HepG2 (cell line): Measurements from ENCODE around the gene STARD8. TPM values are rescaled to one million over a fixed set of nuclear protein-coding genes. Genes with fewer than 3 reads are reported as not detected.
A peak's percentile ranks its signal among the peaks of the same experiment; 100 is the strongest.

Source experiments
- ATAC-seq: fragments of 200-7000 bp; cut with Tn5 transposase; 3 replicates; pipeline ENCODE4 v1.9.1; 2020; ENCODE audit warnings: mild to moderate bottlenecking, moderate library complexity
- BruUV-seq: library from RNA; stranded (reverse); fragments of 400-500 nt; replicated peaks from 2 replicates; lab custom pipeline; 2021; lab: Mats Ljungman, UMichigan
- CTCF ChIA-PET: fragments of 300-600 bp; formaldehyde crosslinking; extraction: SDS; loops from one replicate; lab custom pipeline; 2021; ENCODE audit warnings: low total read pairs, inconsistent platforms, low intra/inter-chr PET ratio; lab: Yijun Ruan, JAX
- POLR2A ChIA-PET: fragments of 350-600 bp; sonication (Branson Sonifier 250); formaldehyde crosslinking; loops from one replicate; lab custom pipeline; 2020; ENCODE audit warnings: antibody characterized with exemption, inconsistent platforms; lab: Yijun Ruan, JAX
- DNase-seq: peaks from one replicate; pipeline ENCODE4 v3.0.0-alpha.2; 2015; ENCODE audit warnings: low spot score
- FAIRE-seq: peaks from 3 replicates; lab custom pipeline; 2011; peaks lifted over from hg19 to GRCh38; lab: Jason Lieb, UNC
- H2AFZ ChIP-seq: one replicate; pipeline ENCODE4 v1.6.1; 2011; ENCODE audit warnings: low read length, inconsistent platforms
- H3K27ac ChIP-seq: fragments of 300-600 bp; 3 replicates; pipeline ENCODE4 v1.8.0; 2011; ENCODE audit warnings: mixed run types, mild to moderate bottlenecking, mixed read lengths, low read length, inconsistent platforms; ENCODE audit not compliant: insufficient read depth; ENCODE audit errors: extremely low read length
- H3K27me3 ChIP-seq, 2 experiments: fragments of 200-600 bp in 1 of 2; 2 replicates in 1 of 2; 3 replicates in 1 of 2; pipeline versions ENCODE4 v1.6.0 to v1.8.0; 2011; ENCODE audit warnings: low read length in 2 of 2, mild to moderate bottlenecking in 2 of 2, moderate library complexity in 2 of 2, inconsistent platforms in 1 of 2; ENCODE audit not compliant: insufficient read depth in 2 of 2, control insufficient read depth in 1 of 2
- H3K36me3 ChIP-seq, 2 experiments: fragments of 200-600 bp in 1 of 2; replicated peaks in 1 of 2; 2 replicates in 1 of 2; 3 replicates in 1 of 2; pipeline versions ENCODE4 v1.5.1 to v1.8.0; 2011; ENCODE audit warnings: low read length in 2 of 2, inconsistent platforms in 1 of 2; ENCODE audit not compliant: insufficient read depth in 2 of 2, control insufficient read depth in 1 of 2
- H3K4me1 ChIP-seq: 2 replicates; pipeline ENCODE4 v1.5.1; 2012; ENCODE audit warnings: low read length, inconsistent platforms; ENCODE audit not compliant: insufficient read depth
- H3K4me2 ChIP-seq: 2 replicates; pipeline ENCODE4 v1.6.0; 2011; ENCODE audit warnings: low read depth, low read length, inconsistent platforms
- H3K4me3 ChIP-seq, 3 experiments: fragments of 200-600 bp in 1 of 3; sonication (generic), shearing (Covaris generic) in 1 of 3; replicated peaks in 1 of 3; 2 replicates each; pipeline ENCODE4 v1.5.1; 2011 to 2016; ENCODE audit warnings: low read length in 3 of 3, inconsistent platforms in 2 of 3, low read depth in 2 of 3, mild to moderate bottlenecking in 2 of 3, control low read depth in 1 of 3, mixed read lengths in 1 of 3; ENCODE audit not compliant: insufficient read depth in 1 of 3
- H3K79me2 ChIP-seq: one replicate; pipeline ENCODE4 v1.6.1; 2011; ENCODE audit warnings: low read length, inconsistent platforms; ENCODE audit not compliant: insufficient read depth
- H3K9ac ChIP-seq: 2 replicates; pipeline ENCODE4 v1.6.0; 2011; ENCODE audit warnings: mild to moderate bottlenecking, low read depth, low read length, inconsistent platforms; ENCODE audit not compliant: insufficient read depth
- H3K9me3 ChIP-seq: 2 replicates; pipeline ENCODE4 v1.5.1; 2012; ENCODE audit warnings: mild to moderate bottlenecking, low read length
- H4K20me1 ChIP-seq: 2 replicates; pipeline ENCODE4 v1.6.0; 2011; ENCODE audit warnings: inconsistent platforms, mild to moderate bottlenecking, low read length, moderate library complexity; ENCODE audit not compliant: insufficient read depth
- MED1 ChIP-seq: sonication (generic); formaldehyde crosslinking; IDR thresholded peaks from 2 replicates; pipeline ENCODE4 v1.4.0; 2020; ENCODE audit warnings: missing genetic modification reagents
- MTF1 ChIP-seq: sonication (generic); formaldehyde crosslinking; IDR thresholded peaks from 2 replicates; pipeline ENCODE4 v1.5.0; 2020; ENCODE audit warnings: missing genetic modification reagents
- MYNN ChIP-seq: sonication (generic); formaldehyde crosslinking; IDR thresholded peaks from 2 replicates; pipeline ENCODE4 v1.4.0; 2020; ENCODE audit warnings: mild to moderate bottlenecking, low read depth, missing genetic modification reagents
- NFE2L1 ChIP-seq: sonication (generic); formaldehyde crosslinking; IDR thresholded peaks from 2 replicates; pipeline ENCODE4 v1.4.0; 2020; ENCODE audit warnings: missing genetic modification reagents, mild to moderate bottlenecking, borderline replicate concordance
- RCOR2 ChIP-seq: IDR thresholded peaks from 2 replicates; pipeline ENCODE4 v1.6.1; 2016; ENCODE audit warnings: missing biosample characterization, missing genetic modification reagents
- TOPORS ChIP-seq: sonication (generic); formaldehyde crosslinking; IDR thresholded peaks from 2 replicates; pipeline ENCODE4 v1.8.0; 2023; ENCODE audit warnings: mild to moderate bottlenecking, missing genetic modification reagents
- ZNF333 ChIP-seq: sonication (generic); formaldehyde crosslinking; IDR thresholded peaks from 2 replicates; pipeline ENCODE4 v1.4.0; 2020; ENCODE audit warnings: mild to moderate bottlenecking, missing genetic modification reagents, borderline replicate concordance
- ZNF501 ChIP-seq: sonication (generic); formaldehyde crosslinking; IDR thresholded peaks from 2 replicates; pipeline ENCODE4 v1.5.1; 2020; ENCODE audit warnings: mild to moderate bottlenecking, moderate library complexity, missing genetic modification reagents
- ZNF781 ChIP-seq: sonication (generic); formaldehyde crosslinking; IDR thresholded peaks from 2 replicates; pipeline ENCODE4 v1.5.1; 2020; ENCODE audit warnings: borderline replicate concordance, mild to moderate bottlenecking, missing genetic modification reagents; ENCODE audit errors: not compliant biosample characterization
- WGBS: methylation state at CpG from one replicate; pipeline ENCODE4 v1.1.6; 2017; ENCODE audit warnings: low lambda C conversion rate; 5-methylcytosine and 5-hydroxymethylcytosine counted together
- in situ Hi-C: cut with HindIII; loops from 2 replicates; pipeline ENCODE4 v1.10.0; 2017; ENCODE audit warnings: low pct_unique_long_range_greater_than_20kb; ENCODE audit not compliant: extremely low pct_ligation_motif_present
- intact Hi-C: fragments of 100-400 bp; cut with micrococcal nuclease; formaldehyde crosslinking; loops from one replicate; pipeline ENCODE4 v1.10.0; 2022; ENCODE audit not compliant: unreplicated experiment
- polyA plus RNA-seq, 8 experiments: library from polyadenylated mRNA; depleted of rRNA in 3 of 8; stranded (reverse) in 7 of 8; unstranded in 1 of 8; fragments of >200 nt; fragmentation: Illumina TruSeq in 4 of 8; extraction: Trizol in 4 of 8; gene quantifications; 2 replicates each; pipeline versions ENCODE4 v1.2.1 to v1.2.3, GENCODE V29; 2011 to 2016; ENCODE audit warnings: low read depth in 4 of 8, missing spikeins in 1 of 8, mixed read lengths in 1 of 8; ENCODE audit not compliant: insufficient read depth in 1 of 8
- total RNA-seq, 5 experiments: library from RNA; depleted of rRNA; stranded (reverse); fragments of >200 nt; fragmentation: Illumina TruSeq; extraction: Trizol; gene quantifications; 2 replicates each; pipeline ENCODE4 v1.2.3, GENCODE V29; 2016; ENCODE audit warnings: low read depth in 1 of 5
- TF ChIP-seq, protein P1 (sequence below): sonication (generic); formaldehyde crosslinking; IDR thresholded peaks from 2 replicates; pipeline ENCODE4 v1.4.0; 2020; ENCODE audit warnings: mild to moderate bottlenecking, missing genetic modification reagents, borderline replicate concordance

STARD8 gene
- total and polyA plus RNA-seq, 2 of the 13 experiments (the other 11 are each of a cell fraction or from before 2014, with no cell fraction given), result 0.02 to 0.09 TPM

DNA sequence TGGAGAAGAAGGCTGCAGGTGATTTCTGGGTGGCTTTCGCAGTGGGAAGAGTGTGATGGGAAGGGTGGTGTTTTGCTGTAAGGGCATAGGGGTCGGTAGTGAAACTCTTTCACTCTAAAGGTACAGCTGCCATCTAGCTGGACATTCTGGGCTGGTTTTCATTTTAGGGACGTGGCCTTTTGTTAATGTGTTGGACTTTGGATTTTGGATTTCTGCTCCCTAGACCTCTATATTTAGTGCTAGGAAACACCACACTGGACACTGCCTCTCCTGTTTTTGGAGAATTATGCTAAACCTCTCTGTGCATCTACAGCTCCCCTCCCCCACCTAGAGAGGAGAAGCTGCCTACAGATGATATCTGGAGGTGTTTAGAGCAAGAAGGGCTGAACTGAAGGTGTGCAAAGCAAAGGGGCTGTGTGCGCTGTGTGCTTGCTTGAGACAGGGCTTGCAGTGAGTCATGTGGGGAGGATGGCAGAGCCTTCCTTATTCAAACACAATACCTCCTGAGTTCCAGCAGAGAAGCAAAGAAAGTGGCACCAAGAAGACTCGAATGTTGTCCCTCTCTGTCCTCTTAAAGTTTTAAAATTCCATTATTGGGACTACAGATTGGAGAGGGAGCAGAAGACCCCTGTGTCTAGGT, 47.9 kb downstream of the STARD8 start:
- Histone ChIP-seq H3K4me2 (peak overlapping the region; percentile 61; the same call in 1 of the 2 replicates), H3K4me3 (no peak overlapping the region), H3K27me3 (peaks cover 0 to 7% of the 10 kb centered on the region in 2 experiments; a peak in 1 of 5 replicates), H3K36me3 (no peaks in the 10 kb centered on the region), H3K79me2 (no peaks in the 10 kb centered on the region), H4K20me1 (no peaks in the 10 kb centered on the region), H3K9me3 (no peaks in the 10 kb centered on the region), H3K4me1 (peaks cover 54% of the 10 kb centered on the region), H3K27ac (no peak overlapping the region), H2AFZ (no peak overlapping the region), H3K9ac (no peak overlapping the region)
- CTCF ChIA-PET, result no interaction called here
- 0% methylated on average over 3 of the region's 5 CpGs for WGBS
- ATAC-seq (no peak), FAIRE-seq (no peak), DNase-seq (no peak)
- in situ Hi-C loops, result no loop called here
- POLR2A ChIA-PET, result no interaction called here
- intact Hi-C loops, result loop anchor here (5.0 kb wide), 1 partner anchor 498 kb away; no protein-coding TSS in a partner anchor
- no TSS peak for BruUV-seq
- TF ChIP-seq ZNF501 (no peak), MED1 (no peak), ZNF781 (CRISPR knock-in tag) (no peak), MTF1 (CRISPR knock-in tag) (no peak), TOPORS (CRISPR knock-in tag) (no peak), NFE2L1 (no peak), RCOR2 (CRISPR knock-in tag) (no peak), MYNN (CRISPR knock-in tag) (no peak), ZNF333 (CRISPR knock-in tag) (no peak)
- TF ChIP-seq, protein P1, sequence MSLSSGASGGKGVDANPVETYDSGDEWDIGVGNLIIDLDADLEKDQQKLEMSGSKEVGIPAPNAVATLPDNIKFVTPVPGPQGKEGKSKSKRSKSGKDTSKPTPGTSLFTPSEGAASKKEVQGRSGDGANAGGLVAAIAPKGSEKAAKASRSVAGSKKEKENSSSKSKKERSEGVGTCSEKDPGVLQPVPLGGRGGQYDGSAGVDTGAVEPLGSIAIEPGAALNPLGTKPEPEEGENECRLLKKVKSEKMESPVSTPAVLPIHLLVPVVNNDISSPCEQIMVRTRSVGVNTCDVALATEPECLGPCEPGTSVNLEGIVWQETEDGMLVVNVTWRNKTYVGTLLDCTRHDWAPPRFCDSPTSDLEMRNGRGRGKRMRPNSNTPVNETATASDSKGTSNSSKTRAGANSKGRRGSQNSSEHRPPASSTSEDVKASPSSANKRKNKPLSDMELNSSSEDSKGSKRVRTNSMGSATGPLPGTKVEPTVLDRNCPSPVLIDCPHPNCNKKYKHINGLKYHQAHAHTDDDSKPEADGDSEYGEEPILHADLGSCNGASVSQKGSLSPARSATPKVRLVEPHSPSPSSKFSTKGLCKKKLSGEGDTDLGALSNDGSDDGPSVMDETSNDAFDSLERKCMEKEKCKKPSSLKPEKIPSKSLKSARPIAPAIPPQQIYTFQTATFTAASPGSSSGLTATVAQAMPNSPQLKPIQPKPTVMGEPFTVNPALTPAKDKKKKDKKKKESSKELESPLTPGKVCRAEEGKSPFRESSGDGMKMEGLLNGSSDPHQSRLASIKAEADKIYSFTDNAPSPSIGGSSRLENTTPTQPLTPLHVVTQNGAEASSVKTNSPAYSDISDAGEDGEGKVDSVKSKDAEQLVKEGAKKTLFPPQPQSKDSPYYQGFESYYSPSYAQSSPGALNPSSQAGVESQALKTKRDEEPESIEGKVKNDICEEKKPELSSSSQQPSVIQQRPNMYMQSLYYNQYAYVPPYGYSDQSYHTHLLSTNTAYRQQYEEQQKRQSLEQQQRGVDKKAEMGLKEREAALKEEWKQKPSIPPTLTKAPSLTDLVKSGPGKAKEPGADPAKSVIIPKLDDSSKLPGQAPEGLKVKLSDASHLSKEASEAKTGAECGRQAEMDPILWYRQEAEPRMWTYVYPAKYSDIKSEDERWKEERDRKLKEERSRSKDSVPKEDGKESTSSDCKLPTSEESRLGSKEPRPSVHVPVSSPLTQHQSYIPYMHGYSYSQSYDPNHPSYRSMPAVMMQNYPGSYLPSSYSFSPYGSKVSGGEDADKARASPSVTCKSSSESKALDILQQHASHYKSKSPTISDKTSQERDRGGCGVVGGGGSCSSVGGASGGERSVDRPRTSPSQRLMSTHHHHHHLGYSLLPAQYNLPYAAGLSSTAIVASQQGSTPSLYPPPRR (CRISPR knock-in tag), result no peak
